ENCODE results near the gene ALPK3. TPM values are rescaled to one million over a fixed set of nuclear protein-coding genes. Genes with fewer than 3 reads are reported as not detected.

ALPK3 gene
- total and polyA plus RNA-seq, 2 donors (not counting 3 experiments of a cell fraction or from before 2014, with no cell fraction given) = 18.4 to 36.2 TPM

- Histone ChIP-seq H3K36me3 (ENCODE audit: control insufficient read depth in 2 of 2, extremely low read depth in 1 of 2, insufficient read depth in 2 of 2, low read length in 2 of 2) (peaks cover 0 to 30% of the 10 kb centered on the region in 2 experiments), H2AFZ (ENCODE audit: low read depth, low read length) (no peak overlapping the region), H3K4me2 (ENCODE audit: insufficient read depth, low read length) (no peak overlapping the region), H3K27me3 (ENCODE audit: control insufficient read depth in 2 of 2, insufficient read depth in 2 of 2, low read length in 2 of 2) (no peaks in the 10 kb centered on the region), H3K9me1 (replicated peaks; ENCODE audit: control insufficient read depth, extremely low read depth, insufficient read depth, low read length) (no peaks in the 10 kb centered on the region), H3K79me2 (ENCODE audit: control insufficient read depth, insufficient read depth, low read length) (no peaks in the 10 kb centered on the region), H3K9ac (replicated peaks; ENCODE audit: extremely low read depth, insufficient read depth, low read length) (no peak overlapping the region), H4K20me1 (replicated peaks; ENCODE audit: control insufficient read depth, extremely low read depth, insufficient read depth, low read length) (no peaks in the 10 kb centered on the region), H3K27ac (ENCODE audit: insufficient read depth, low read depth, low read length) (no peak overlapping the region), H3K4me1 (ENCODE audit: control insufficient read depth, extremely low read depth, insufficient read depth, low read length) (no peaks in the 10 kb centered on the region), H3K4me3 (replicated peaks in 1 of 3; ENCODE audit: insufficient read depth in 1 of 3, low read depth in 1 of 3, low read length in 3 of 3) (no peak overlapping the region), H3K9me3 (replicated peaks; ENCODE audit: control insufficient read depth, insufficient read depth, low read length) (no peaks in the 10 kb centered on the region)
- ChIA-PET POLR2A (no interaction called here), CTCF (no interaction called here)
- intact Hi-C loops (cut with micrococcal nuclease) (no loop called here), dilution Hi-C loops (cut with MboI; ENCODE audit: extremely low pct_ligation_motif_present, low sequenced_read_pairs) (no loop called here)
- BruUV-seq (replicated peaks) = TSS peak; percentile 33
- FAIRE-seq (no peak), DNase-seq (ENCODE audit: low read depth, low spot score) (no peak)
- TF ChIP-seq JUN (IDR thresholded peaks at IDR 0.05; ENCODE audit: borderline replicate concordance, insufficient read depth, insufficient read length, low read depth) = no peak
- TF ChIP-seq CTCF (IDR thresholded peaks at IDR 0.05; ENCODE audit: extremely low read depth in 1 of 2, insufficient read depth in 1 of 2, low read depth in 1 of 2, low read length in 2 of 2) = no peak
- no peak for TF ChIP-seq MYC (IDR thresholded peaks at IDR 0.05; ENCODE audit: low read depth, low read length)
- TF ChIP-seq MAX (IDR thresholded peaks at IDR 0.05; ENCODE audit: insufficient read depth, insufficient read length) = no peak
- TF ChIP-seq GATA2 (IDR thresholded peaks at IDR 0.05; ENCODE audit: insufficient read depth, insufficient read length, low read depth, low read length) = no peak
- TF ChIP-seq POLR2AphosphoS5 (IDR thresholded peaks at IDR 0.05; ENCODE audit: insufficient read depth, low read depth, low read length) = no peak
- TF ChIP-seq EZH2 (IDR thresholded peaks at IDR 0.05; ENCODE audit: borderline replicate concordance, low read depth, low read length, severe bottlenecking) = no peak
- TF ChIP-seq POLR2A (IDR thresholded peaks at IDR 0.05; ENCODE audit: low read depth, low read length) = no peak
- no peak for TF ChIP-seq FOS (IDR thresholded peaks at IDR 0.05; ENCODE audit: borderline replicate concordance, insufficient read depth, low read length)
Measured at GRCh38 chr15:84856731-84857417, 39.7 kb downstream of the ALPK3 start.

Measured in endothelial cell of umbilical vein (primary cell).